ENCODE data around the gene ALDH3B2.

GRCh38 chr11:67628710-67629385 lies 45.6 kb downstream of the ALDH3B2 start:
- TF ChIP-seq, protein P1, sequence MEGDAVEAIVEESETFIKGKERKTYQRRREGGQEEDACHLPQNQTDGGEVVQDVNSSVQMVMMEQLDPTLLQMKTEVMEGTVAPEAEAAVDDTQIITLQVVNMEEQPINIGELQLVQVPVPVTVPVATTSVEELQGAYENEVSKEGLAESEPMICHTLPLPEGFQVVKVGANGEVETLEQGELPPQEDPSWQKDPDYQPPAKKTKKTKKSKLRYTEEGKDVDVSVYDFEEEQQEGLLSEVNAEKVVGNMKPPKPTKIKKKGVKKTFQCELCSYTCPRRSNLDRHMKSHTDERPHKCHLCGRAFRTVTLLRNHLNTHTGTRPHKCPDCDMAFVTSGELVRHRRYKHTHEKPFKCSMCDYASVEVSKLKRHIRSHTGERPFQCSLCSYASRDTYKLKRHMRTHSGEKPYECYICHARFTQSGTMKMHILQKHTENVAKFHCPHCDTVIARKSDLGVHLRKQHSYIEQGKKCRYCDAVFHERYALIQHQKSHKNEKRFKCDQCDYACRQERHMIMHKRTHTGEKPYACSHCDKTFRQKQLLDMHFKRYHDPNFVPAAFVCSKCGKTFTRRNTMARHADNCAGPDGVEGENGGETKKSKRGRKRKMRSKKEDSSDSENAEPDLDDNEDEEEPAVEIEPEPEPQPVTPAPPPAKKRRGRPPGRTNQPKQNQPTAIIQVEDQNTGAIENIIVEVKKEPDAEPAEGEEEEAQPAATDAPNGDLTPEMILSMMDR (IDR thresholded peaks at IDR 0.05; ENCODE audit: insufficient read depth, low read length, poor library complexity, severe bottlenecking) = peak; percentile 94
- TF ChIP-seq EZH2phosphoT487 (conservative IDR thresholded peaks at IDR 0.05; ENCODE audit: low read length) = no peak
